ENCODE measurements around the gene KIF2A. TPM values are rescaled to one million over a fixed set of nuclear protein-coding genes. Genes with fewer than 3 reads are reported as not detected.

Gene KIF2A
- total RNA-seq, 1 donor from 2014 or later, result 30.3 TPM

DNA sequence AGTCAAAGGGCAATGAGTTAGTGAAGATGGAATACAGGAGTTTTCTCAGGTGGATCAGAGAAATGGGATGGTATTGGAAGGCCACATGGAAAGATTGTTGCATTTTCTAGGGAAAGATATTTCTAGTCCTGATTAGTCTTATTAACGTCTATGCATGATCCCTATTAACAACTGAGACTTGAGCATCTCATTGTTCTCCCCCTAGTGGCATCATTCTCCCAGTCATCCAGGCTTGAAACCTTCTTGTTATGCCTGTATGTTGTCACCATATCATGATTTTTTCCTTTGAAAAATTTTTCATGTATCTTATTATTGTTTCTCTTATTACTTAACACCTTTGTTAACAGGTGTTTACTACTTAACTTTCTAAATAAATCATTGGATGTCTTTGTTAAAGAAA lies 34.4 kb downstream of the KIF2A start:
- Histone ChIP-seq H3K36me3 (ENCODE audit: control insufficient read depth in 3 of 3, insufficient read depth in 3 of 3, low read length in 3 of 3) (no peaks in the 10 kb centered on the region), H3K9me3 (ENCODE audit: control insufficient read depth in 3 of 3, low read length in 3 of 3) (no peaks in the 10 kb centered on the region), H3K27ac (ENCODE audit: low read depth, low read length) (no peak overlapping the region), H3K9ac (ENCODE audit: low read depth in 1 of 3, low read length in 3 of 3) (no peak overlapping the region), H3K27me3 (ENCODE audit: control insufficient read depth in 3 of 3, insufficient read depth in 3 of 3, low read length in 3 of 3) (no peaks in the 10 kb centered on the region), H3K4me1 (ENCODE audit: control insufficient read depth in 3 of 3, insufficient read depth in 3 of 3, low read length in 3 of 3) (no peaks in the 10 kb centered on the region), H3K4me3 (ENCODE audit: low read length in 3 of 3) (no peak overlapping the region)

DNA sequence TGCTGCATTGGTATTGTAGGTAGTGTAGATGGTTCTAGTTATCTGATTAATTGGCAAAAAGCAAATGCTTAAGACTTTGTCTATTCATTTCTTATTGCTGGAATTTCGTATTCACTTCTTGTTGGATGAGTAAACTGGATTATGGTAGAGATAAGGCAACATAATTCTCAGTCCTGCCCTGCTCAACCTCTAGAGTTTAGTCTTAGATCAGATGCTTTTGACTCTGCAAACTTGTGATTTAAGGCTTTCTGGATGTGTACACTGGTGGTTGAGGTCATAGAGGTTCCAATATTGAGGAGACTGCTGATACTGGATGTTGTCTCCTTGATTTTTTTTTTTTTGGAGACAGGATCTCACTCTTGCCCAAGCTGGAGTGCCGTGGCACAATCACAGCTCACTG lies 35.0 kb downstream of the KIF2A start:
- no peak overlapping the region for H3K27ac ChIP-seq (ENCODE audit: low read depth, low read length)
- no peaks in the 10 kb centered on the region for H3K36me3 ChIP-seq (ENCODE audit: control insufficient read depth in 3 of 3, insufficient read depth in 3 of 3, low read length in 3 of 3)
- H3K9me3 ChIP-seq (ENCODE audit: control insufficient read depth in 3 of 3, low read length in 3 of 3), result no peaks in the 10 kb centered on the region
- H3K27me3 ChIP-seq (ENCODE audit: control insufficient read depth in 3 of 3, insufficient read depth in 3 of 3, low read length in 3 of 3), result no peaks in the 10 kb centered on the region
- no peak overlapping the region for H3K4me3 ChIP-seq (ENCODE audit: low read length in 3 of 3)
- H3K9ac ChIP-seq (ENCODE audit: low read depth in 1 of 3, low read length in 3 of 3), result no peak overlapping the region
- no peaks in the 10 kb centered on the region for H3K4me1 ChIP-seq (ENCODE audit: control insufficient read depth in 3 of 3, insufficient read depth in 3 of 3, low read length in 3 of 3)

DNA sequence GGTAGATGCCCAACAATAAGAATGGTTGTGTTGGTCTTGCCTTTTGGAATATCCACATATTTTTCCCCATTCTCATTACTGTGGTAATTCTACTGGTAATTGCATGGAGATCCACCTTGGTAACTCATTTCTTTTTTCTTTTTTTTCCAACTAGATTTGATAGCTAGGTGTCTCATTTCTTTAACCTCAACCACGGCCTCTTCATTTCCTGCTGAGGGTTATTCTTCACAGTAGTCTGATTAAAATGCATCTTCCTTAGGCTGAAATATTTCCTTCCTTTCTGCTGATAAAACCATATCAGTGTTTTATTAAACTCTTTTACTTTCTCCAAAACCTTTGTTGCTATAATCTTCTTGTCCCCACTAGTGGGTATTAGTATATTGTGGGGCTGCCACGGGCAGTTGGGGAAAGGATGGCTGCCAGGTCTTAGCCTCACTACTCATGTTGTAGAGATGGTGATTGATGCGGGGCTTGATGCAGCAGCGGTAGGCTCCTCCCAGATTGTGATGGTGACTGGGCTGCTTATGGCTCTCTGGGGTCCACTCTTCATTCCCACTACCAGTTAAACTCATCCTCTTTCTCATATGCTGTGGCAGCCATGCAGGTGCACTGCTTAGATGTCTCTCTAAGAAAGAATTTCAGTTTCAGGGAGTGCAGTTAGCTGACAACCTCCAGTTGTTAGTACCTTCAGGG lies 35.9 kb downstream of the KIF2A start:
- H3K9me3 ChIP-seq (ENCODE audit: control insufficient read depth in 3 of 3, low read length in 3 of 3), result no peaks in the 10 kb centered on the region
- H3K9ac ChIP-seq (ENCODE audit: low read depth in 1 of 3, low read length in 3 of 3), result no peak overlapping the region
- H3K4me3 ChIP-seq (ENCODE audit: low read length in 3 of 3), result no peak overlapping the region
- no peaks in the 10 kb centered on the region for H3K36me3 ChIP-seq (ENCODE audit: control insufficient read depth in 3 of 3, insufficient read depth in 3 of 3, low read length in 3 of 3)
- H3K27me3 ChIP-seq (ENCODE audit: control insufficient read depth in 3 of 3, insufficient read depth in 3 of 3, low read length in 3 of 3), result no peaks in the 10 kb centered on the region
- no peaks in the 10 kb centered on the region for H3K4me1 ChIP-seq (ENCODE audit: control insufficient read depth in 3 of 3, insufficient read depth in 3 of 3, low read length in 3 of 3)
- H3K27ac ChIP-seq (ENCODE audit: low read depth, low read length), result no peak overlapping the region

- Histone ChIP-seq H3K9me3 (ENCODE audit: control insufficient read depth in 3 of 3, low read length in 3 of 3) (no peaks in the 10 kb centered on the region), H3K4me3 (ENCODE audit: low read length in 3 of 3) (no peak overlapping the region), H3K27me3 (ENCODE audit: control insufficient read depth in 3 of 3, insufficient read depth in 3 of 3, low read length in 3 of 3) (no peaks in the 10 kb centered on the region), H3K4me1 (ENCODE audit: control insufficient read depth in 3 of 3, insufficient read depth in 3 of 3, low read length in 3 of 3) (no peaks in the 10 kb centered on the region), H3K36me3 (ENCODE audit: control insufficient read depth in 3 of 3, insufficient read depth in 3 of 3, low read length in 3 of 3) (no peaks in the 10 kb centered on the region), H3K9ac (ENCODE audit: low read depth in 1 of 3, low read length in 3 of 3) (no peak overlapping the region), H3K27ac (ENCODE audit: low read depth, low read length) (no peak overlapping the region)
These were observed 36.5 kb downstream of the KIF2A start for GRCh38 chr5:62342476-62342837.

DNA sequence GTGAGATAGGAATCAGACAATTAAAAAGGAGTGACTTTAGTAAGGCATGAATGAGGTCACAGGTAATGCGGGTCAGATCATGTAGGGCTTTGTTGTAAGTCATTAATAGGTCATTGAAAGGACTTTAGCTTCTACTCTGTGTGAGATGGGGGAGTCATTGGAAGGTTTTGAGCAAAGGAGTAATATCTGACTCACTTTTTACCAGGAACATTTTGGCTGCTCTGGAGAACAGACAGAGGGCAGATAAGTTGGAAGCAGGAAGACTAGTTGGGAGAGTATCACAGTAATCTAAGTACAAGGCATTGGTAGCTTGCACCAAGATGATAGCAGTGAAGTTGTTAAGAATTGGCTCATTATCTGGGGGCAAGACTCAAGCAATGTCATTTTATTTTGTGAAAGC lies 37.4 kb downstream of the KIF2A start:
- Histone ChIP-seq H3K9ac (ENCODE audit: low read depth in 1 of 3, low read length in 3 of 3) (no peak overlapping the region), H3K9me3 (ENCODE audit: control insufficient read depth in 3 of 3, low read length in 3 of 3) (no peaks in the 10 kb centered on the region), H3K27me3 (ENCODE audit: control insufficient read depth in 3 of 3, insufficient read depth in 3 of 3, low read length in 3 of 3) (no peaks in the 10 kb centered on the region)

GRCh38 chr5:62346748-62347147 lies 40.7 kb downstream of the KIF2A start:
- H3K4me3 ChIP-seq (ENCODE audit: low read length in 3 of 3), result no peak overlapping the region
- H3K36me3 ChIP-seq (ENCODE audit: control insufficient read depth in 3 of 3, insufficient read depth in 3 of 3, low read length in 3 of 3), result peaks cover 0 to 9% (median 4%) of the 10 kb centered on the region in 3 donors
- H3K9ac ChIP-seq (ENCODE audit: low read depth in 1 of 3, low read length in 3 of 3), result no peak overlapping the region
- H3K4me1 ChIP-seq (ENCODE audit: control insufficient read depth in 3 of 3, insufficient read depth in 3 of 3, low read length in 3 of 3), result no peaks in the 10 kb centered on the region
- no peaks in the 10 kb centered on the region for H3K27me3 ChIP-seq (ENCODE audit: control insufficient read depth in 3 of 3, insufficient read depth in 3 of 3, low read length in 3 of 3)
- no peaks in the 10 kb centered on the region for H3K9me3 ChIP-seq (ENCODE audit: control insufficient read depth in 3 of 3, low read length in 3 of 3)
- no peak overlapping the region for H3K27ac ChIP-seq (ENCODE audit: low read depth, low read length)

More for the DNA sequence above, 37.4 kb downstream of the KIF2A start:
- Histone ChIP-seq H3K4me1 (ENCODE audit: control insufficient read depth in 3 of 3, insufficient read depth in 3 of 3, low read length in 3 of 3) (no peaks in the 10 kb centered on the region), H3K27ac (ENCODE audit: low read depth, low read length) (no peak overlapping the region), H3K4me3 (ENCODE audit: low read length in 3 of 3) (no peak overlapping the region), H3K36me3 (ENCODE audit: control insufficient read depth in 3 of 3, insufficient read depth in 3 of 3, low read length in 3 of 3) (peaks cover 0 to 3% (median 0%) of the 10 kb centered on the region in 3 donors)

DNA sequence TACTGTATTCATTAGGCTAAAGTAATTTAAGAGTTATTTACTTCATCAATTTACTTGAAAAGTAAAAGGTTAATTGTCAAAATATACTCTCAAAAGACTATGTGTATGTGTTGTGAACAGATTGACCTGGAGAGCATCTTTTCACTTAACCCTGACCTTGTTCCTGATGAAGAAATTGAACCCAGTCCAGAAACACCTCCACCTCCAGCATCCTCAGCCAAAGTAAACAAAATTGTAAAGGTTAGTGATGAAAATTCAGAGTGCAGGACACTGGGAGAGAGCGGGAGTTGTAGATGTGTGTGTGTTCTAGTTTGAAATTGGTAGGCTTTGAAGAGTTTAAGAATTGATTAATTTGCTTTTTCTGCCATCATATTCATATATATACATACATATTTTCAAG lies 41.9 kb downstream of the KIF2A start:
- H3K27ac ChIP-seq (ENCODE audit: low read depth, low read length), result no peak overlapping the region
- peaks cover 0 to 11% (median 10%) of the 10 kb centered on the region in 3 donors for H3K36me3 ChIP-seq (ENCODE audit: control insufficient read depth in 3 of 3, insufficient read depth in 3 of 3, low read length in 3 of 3)
- no peaks in the 10 kb centered on the region for H3K27me3 ChIP-seq (ENCODE audit: control insufficient read depth in 3 of 3, insufficient read depth in 3 of 3, low read length in 3 of 3)
- no peaks in the 10 kb centered on the region for H3K9me3 ChIP-seq (ENCODE audit: control insufficient read depth in 3 of 3, low read length in 3 of 3)
- no peak overlapping the region for H3K4me3 ChIP-seq (ENCODE audit: low read length in 3 of 3)
- H3K9ac ChIP-seq (ENCODE audit: low read depth in 1 of 3, low read length in 3 of 3), result no peak overlapping the region
- H3K4me1 ChIP-seq (ENCODE audit: control insufficient read depth in 3 of 3, insufficient read depth in 3 of 3, low read length in 3 of 3), result no peaks in the 10 kb centered on the region

GRCh38 chr5:62348723-62349481 lies 42.9 kb downstream of the KIF2A start:
- Histone ChIP-seq H3K4me1 (ENCODE audit: control insufficient read depth in 3 of 3, insufficient read depth in 3 of 3, low read length in 3 of 3) (no peaks in the 10 kb centered on the region), H3K36me3 (ENCODE audit: control insufficient read depth in 3 of 3, insufficient read depth in 3 of 3, low read length in 3 of 3) (peaks cover 0 to 14% (median 11%) of the 10 kb centered on the region in 3 donors), H3K27ac (ENCODE audit: low read depth, low read length) (no peak overlapping the region), H3K4me3 (ENCODE audit: low read length in 3 of 3) (no peak overlapping the region), H3K9ac (ENCODE audit: low read depth in 1 of 3, low read length in 3 of 3) (no peak overlapping the region), H3K9me3 (ENCODE audit: control insufficient read depth in 3 of 3, low read length in 3 of 3) (no peaks in the 10 kb centered on the region), H3K27me3 (ENCODE audit: control insufficient read depth in 3 of 3, insufficient read depth in 3 of 3, low read length in 3 of 3) (no peaks in the 10 kb centered on the region)

DNA sequence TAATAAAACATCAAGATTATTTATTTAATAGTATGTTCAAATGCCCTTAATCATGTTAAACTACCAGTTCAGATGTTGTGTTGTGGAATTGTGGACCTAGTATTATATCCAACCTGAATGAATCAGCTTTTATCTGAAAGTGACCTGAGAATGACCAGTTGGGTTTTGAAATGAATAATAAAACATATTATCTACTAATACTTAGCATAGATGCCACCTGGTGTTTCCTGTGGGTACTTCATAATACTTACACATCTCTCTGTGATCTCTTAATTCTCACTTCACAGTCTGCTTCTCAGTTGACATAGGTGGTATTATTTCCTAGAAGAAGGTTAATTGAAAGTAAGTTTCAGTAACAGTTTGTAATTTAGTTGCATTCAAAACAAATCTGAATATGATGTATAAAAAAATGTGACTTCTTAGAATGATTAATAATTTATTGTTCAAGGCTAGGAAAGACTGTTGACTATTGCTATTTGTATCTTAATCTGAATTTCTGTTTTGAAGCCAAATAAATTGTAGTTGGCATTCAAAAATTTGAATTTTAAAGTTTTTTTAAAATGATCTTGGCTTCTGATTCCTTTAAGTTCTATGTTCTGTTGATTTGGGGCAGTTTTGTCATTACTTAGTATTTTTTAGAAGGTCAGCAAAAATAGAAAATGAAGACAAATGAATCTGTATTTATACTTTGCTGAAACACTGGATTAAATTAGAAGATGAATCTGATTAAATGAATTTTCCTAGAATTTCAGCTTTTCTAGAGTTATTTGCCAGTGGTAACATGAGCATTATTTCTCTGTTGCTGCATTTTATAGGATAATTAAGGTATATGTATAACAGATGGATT lies 48.2 kb downstream of the KIF2A start:
- H3K36me3 ChIP-seq (ENCODE audit: control insufficient read depth in 3 of 3, insufficient read depth in 3 of 3, low read length in 3 of 3), result peaks cover 0 to 14% (median 12%) of the 10 kb centered on the region in 3 donors
- H3K27me3 ChIP-seq (ENCODE audit: control insufficient read depth in 3 of 3, insufficient read depth in 3 of 3, low read length in 3 of 3), result no peaks in the 10 kb centered on the region
- no peaks in the 10 kb centered on the region for H3K4me1 ChIP-seq (ENCODE audit: control insufficient read depth in 3 of 3, insufficient read depth in 3 of 3, low read length in 3 of 3)
- H3K4me3 ChIP-seq (ENCODE audit: low read length in 3 of 3), result no peak overlapping the region
- no peaks in the 10 kb centered on the region for H3K9me3 ChIP-seq (ENCODE audit: control insufficient read depth in 3 of 3, low read length in 3 of 3)
- no peak overlapping the region for H3K27ac ChIP-seq (ENCODE audit: low read depth, low read length)
- no peak overlapping the region for H3K9ac ChIP-seq (ENCODE audit: low read depth in 1 of 3, low read length in 3 of 3)

- H3K9ac ChIP-seq (ENCODE audit: low read depth in 1 of 3, low read length in 3 of 3), result no peak overlapping the region
- no peaks in the 10 kb centered on the region for H3K9me3 ChIP-seq (ENCODE audit: control insufficient read depth in 3 of 3, low read length in 3 of 3)
- no peak overlapping the region for H3K4me3 ChIP-seq (ENCODE audit: low read length in 3 of 3)
- peaks cover 4 to 30% (median 18%) of the 10 kb centered on the region in 3 donors for H3K36me3 ChIP-seq (ENCODE audit: control insufficient read depth in 3 of 3, insufficient read depth in 3 of 3, low read length in 3 of 3)
- H3K27me3 ChIP-seq (ENCODE audit: control insufficient read depth in 3 of 3, insufficient read depth in 3 of 3, low read length in 3 of 3), result no peaks in the 10 kb centered on the region
- H3K27ac ChIP-seq (ENCODE audit: low read depth, low read length), result no peak overlapping the region
- no peaks in the 10 kb centered on the region for H3K4me1 ChIP-seq (ENCODE audit: control insufficient read depth in 3 of 3, insufficient read depth in 3 of 3, low read length in 3 of 3)
These were observed 56.7 kb downstream of the KIF2A start for GRCh38 chr5:62362701-62363100.
